ENCODE data around the gene NTNG1. TPM values are rescaled to one million over a fixed set of nuclear protein-coding genes. Genes with fewer than 3 reads are reported as not detected.

Gene NTNG1
- total and polyA plus RNA-seq, 12 donors = 0.06 TPM; not detected in 11

DNA sequence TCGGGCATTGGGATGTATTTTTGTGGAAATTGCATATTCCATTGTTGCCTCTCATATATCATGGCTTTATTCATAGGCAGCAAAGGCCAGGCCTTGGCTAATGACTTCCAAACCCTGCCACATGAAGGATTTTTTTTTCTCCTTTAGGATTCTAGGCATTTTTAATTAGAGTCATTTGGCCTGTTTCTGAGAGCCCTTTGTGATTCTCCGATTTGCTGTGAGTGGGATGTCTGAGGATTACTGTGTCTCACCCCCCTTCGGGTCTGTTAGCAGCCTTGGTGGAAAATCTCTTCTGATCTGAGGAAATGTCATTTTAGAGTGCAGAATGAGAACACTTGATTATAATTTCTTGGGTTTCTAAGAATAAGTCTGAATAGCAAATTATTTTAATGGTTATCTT is 253.5 kb downstream of the NTNG1 start:
- TF ChIP-seq, protein P1, sequence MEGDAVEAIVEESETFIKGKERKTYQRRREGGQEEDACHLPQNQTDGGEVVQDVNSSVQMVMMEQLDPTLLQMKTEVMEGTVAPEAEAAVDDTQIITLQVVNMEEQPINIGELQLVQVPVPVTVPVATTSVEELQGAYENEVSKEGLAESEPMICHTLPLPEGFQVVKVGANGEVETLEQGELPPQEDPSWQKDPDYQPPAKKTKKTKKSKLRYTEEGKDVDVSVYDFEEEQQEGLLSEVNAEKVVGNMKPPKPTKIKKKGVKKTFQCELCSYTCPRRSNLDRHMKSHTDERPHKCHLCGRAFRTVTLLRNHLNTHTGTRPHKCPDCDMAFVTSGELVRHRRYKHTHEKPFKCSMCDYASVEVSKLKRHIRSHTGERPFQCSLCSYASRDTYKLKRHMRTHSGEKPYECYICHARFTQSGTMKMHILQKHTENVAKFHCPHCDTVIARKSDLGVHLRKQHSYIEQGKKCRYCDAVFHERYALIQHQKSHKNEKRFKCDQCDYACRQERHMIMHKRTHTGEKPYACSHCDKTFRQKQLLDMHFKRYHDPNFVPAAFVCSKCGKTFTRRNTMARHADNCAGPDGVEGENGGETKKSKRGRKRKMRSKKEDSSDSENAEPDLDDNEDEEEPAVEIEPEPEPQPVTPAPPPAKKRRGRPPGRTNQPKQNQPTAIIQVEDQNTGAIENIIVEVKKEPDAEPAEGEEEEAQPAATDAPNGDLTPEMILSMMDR (IDR thresholded peaks at IDR 0.05) = no peak
- Histone ChIP-seq H3K4me1 (no peaks in the 10 kb centered on the region), H3K27me3 (no peaks in the 10 kb centered on the region), H3K9me3 (peaks cover 0 to 3% (median 0%) of the 10 kb centered on the region in 11 donors), H3K27ac (no peak overlapping the region), H3K36me3 (no peaks in the 10 kb centered on the region), H3K4me3 (no peak overlapping the region)
- no peak for ATAC-seq
- no peak for DNase-seq
- WGBS, 2 donors = 75 to 82% methylated on average over 3 of the region's 3 CpGs
- intact Hi-C loops (cut with DNase I) = no loop called here

DNA sequence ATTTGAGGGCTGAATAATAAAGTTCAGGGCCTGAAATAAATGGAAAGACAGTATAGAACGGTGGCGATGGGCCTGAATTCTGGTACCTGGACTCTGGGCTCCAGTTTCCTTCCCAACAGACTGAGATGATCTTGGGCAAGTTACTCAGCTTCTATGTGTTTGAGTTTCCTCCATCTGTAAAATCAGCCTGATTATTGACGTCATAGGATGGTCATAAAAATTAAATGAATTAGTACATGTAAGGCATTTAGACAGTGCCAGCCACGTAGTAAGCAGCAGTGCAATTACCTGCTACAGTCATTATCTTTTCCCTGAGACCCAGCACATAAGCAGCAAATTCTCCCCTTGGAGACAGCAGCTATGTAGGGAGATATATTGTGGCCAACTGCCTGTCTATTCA is 260.9 kb downstream of the NTNG1 start:
- TF ChIP-seq, protein P1 (IDR thresholded peaks at IDR 0.05) = no peak
- ATAC-seq (no peak), DNase-seq (no peak)
- intact Hi-C loops (cut with DNase I) = no loop called here
- H3K27me3 ChIP-seq = no peaks in the 10 kb centered on the region
- no peaks in the 10 kb centered on the region for H3K9me3 ChIP-seq
- no peaks in the 10 kb centered on the region for H3K36me3 ChIP-seq
- peaks cover 0 to 3% (median 0%) of the 10 kb centered on the region in 9 donors for H3K4me1 ChIP-seq
- no peak overlapping the region for H3K4me3 ChIP-seq
- 89 to 92% methylated on average over 4 of the region's 4 CpGs for WGBS, 2 donors
- no peak overlapping the region for H3K27ac ChIP-seq

DNA sequence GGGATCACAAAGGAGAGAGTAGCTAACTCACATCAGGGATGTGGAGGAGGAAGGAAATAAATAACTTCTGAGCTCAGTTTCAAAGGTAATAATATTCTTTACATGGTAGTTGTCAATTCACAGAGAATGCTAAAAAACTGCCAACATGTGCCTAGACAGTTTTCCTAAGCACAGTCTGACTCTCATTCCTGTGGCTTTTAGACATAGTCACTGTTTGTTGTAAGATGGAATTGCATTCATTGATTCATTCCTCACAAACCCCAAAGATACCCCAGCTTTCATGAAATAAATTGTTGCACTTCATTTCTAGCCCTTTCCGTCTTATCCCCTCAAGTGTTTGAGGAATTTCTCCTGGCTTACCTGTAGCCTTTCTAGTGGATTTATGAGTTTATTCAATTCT is 263.9 kb downstream of the NTNG1 start:
- no peaks in the 10 kb centered on the region for H3K9me3 ChIP-seq
- H3K27me3 ChIP-seq = no peaks in the 10 kb centered on the region
- DNase-seq = no peak
- TF ChIP-seq, protein P1 (IDR thresholded peaks at IDR 0.05) = no peak
- H3K4me1 ChIP-seq = peaks cover 0 to 3% (median 0%) of the 10 kb centered on the region in 9 donors
- intact Hi-C loops (cut with DNase I) = no loop called here
- H3K36me3 ChIP-seq = no peaks in the 10 kb centered on the region
- ATAC-seq = no peak
- H3K27ac ChIP-seq = no peak overlapping the region
- 88 to 91% methylated on average over 1 of the region's 1 CpG for WGBS, 2 donors
- no peak overlapping the region for H3K4me3 ChIP-seq

DNA sequence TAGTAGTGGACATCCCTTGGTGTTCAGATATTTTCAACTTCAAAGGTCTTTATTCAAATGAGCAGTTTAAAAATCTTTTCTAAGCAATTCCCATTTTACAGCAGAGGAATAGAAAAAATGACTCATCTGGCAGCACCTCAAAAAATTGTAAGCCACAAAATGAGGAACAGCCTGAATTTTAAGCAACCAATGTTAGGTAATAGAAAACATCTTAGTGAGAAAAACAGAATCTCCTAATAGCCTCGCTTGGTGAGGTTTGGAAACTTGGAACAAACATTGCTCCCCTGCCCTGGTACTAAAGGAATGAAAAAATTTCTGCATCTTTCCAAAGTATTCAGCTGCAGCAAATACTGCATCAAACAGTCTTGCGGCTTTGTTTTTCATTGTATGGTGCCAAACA is 264.4 kb downstream of the NTNG1 start:
- H3K27ac ChIP-seq = no peak overlapping the region
- H3K36me3 ChIP-seq = no peaks in the 10 kb centered on the region
- intact Hi-C loops (cut with DNase I) = no loop called here
- no peak for DNase-seq
- no peak overlapping the region for H3K4me3 ChIP-seq
- no peaks in the 10 kb centered on the region for H3K9me3 ChIP-seq
- ATAC-seq = no peak
- no peaks in the 10 kb centered on the region for H3K27me3 ChIP-seq
- peaks cover 0 to 3% (median 0%) of the 10 kb centered on the region in 9 donors for H3K4me1 ChIP-seq
- TF ChIP-seq, protein P1 (IDR thresholded peaks at IDR 0.05) = no peak
- WGBS, 2 donors = 75 to 86% methylated on average over 2 of the region's 2 CpGs
